OCI-LY3 (cell line): Measurements from ENCODE around the gene TMEM130.

Experiments used
- EZH2phosphoT487 ChIP-seq: fragments of 200-600 bp; shearing (Covaris generic); IDR thresholded peaks from 2 replicates; pipeline ENCODE4 v1.6.1; 2018; ENCODE audit warnings: antibody characterized with exemption, mixed run types, low read depth
- TF ChIP-seq, protein P1 (sequence below): fragments of 200-600, 300-600 bp; sonication (generic); IDR thresholded peaks from 2 replicates; pipeline ENCODE4 v1.5.1; 2014; ENCODE audit warnings: antibody characterized with exemption, low read length, low read depth

- TF ChIP-seq, protein P1, sequence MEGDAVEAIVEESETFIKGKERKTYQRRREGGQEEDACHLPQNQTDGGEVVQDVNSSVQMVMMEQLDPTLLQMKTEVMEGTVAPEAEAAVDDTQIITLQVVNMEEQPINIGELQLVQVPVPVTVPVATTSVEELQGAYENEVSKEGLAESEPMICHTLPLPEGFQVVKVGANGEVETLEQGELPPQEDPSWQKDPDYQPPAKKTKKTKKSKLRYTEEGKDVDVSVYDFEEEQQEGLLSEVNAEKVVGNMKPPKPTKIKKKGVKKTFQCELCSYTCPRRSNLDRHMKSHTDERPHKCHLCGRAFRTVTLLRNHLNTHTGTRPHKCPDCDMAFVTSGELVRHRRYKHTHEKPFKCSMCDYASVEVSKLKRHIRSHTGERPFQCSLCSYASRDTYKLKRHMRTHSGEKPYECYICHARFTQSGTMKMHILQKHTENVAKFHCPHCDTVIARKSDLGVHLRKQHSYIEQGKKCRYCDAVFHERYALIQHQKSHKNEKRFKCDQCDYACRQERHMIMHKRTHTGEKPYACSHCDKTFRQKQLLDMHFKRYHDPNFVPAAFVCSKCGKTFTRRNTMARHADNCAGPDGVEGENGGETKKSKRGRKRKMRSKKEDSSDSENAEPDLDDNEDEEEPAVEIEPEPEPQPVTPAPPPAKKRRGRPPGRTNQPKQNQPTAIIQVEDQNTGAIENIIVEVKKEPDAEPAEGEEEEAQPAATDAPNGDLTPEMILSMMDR, result no peak
- TF ChIP-seq EZH2phosphoT487, result no peak
Measured at GRCh38 chr7:98830972-98831548, 38.8 kb downstream of the TMEM130 start.
